Left lung (tissue), 10 donors: ENCODE data around the gene SRPK2. TPM values are rescaled to one million over a fixed set of nuclear protein-coding genes. Genes with fewer than 3 reads are reported as not detected.

Experiments
- ATAC-seq: fragments of 200-7000 bp; cut with Tn5 transposase; one replicate; pipeline ENCODE4 v1.9.1; 2020; ENCODE audit warnings: moderate library complexity
- DNase-seq, 4 donors: peaks; one replicate each; pipeline ENCODE4 v3.0.0-alpha.2; 2013 to 2020
- H3K27ac ChIP-seq, 2 donors: fragments of 200-600 bp; sonication (generic) in 1 of 2; one replicate each; pipeline versions ENCODE4 v1.5.0 to v1.8.0; 2020 to 2021
- H3K27me3 ChIP-seq, 2 donors: fragments of 200-600 bp; sonication (generic) in 1 of 2; one replicate each; pipeline versions ENCODE4 v1.5.0 to v1.8.0; 2020 to 2021
- H3K36me3 ChIP-seq, 2 donors: fragments of 200-600 bp; sonication (generic) in 1 of 2; one replicate each; pipeline versions ENCODE4 v1.5.0 to v1.8.0; 2020 to 2021
- H3K4me1 ChIP-seq, 2 donors: fragments of 200-600 bp; one replicate each; pipeline ENCODE4 v1.8.0; 2021
- H3K4me3 ChIP-seq, 2 donors: fragments of 200-600 bp; sonication (generic) in 1 of 2; one replicate each; pipeline versions ENCODE4 v1.5.0 to v1.8.0; 2020 to 2021; ENCODE audit warnings: mild to moderate bottlenecking in 1 of 2
- H3K9me3 ChIP-seq, 2 donors: fragments of 200-600 bp; sonication (generic) in 1 of 2; one replicate each; pipeline versions ENCODE4 v1.5.0 to v1.8.0; 2020 to 2021
- CTCF ChIP-seq, 2 donors: fragments of 200-600 bp; sonication (generic) in 1 of 2; IDR thresholded peaks; one replicate each; pipeline versions ENCODE4 v1.5.0 to v1.8.0; 2021; ENCODE audit warnings: antibody characterized with exemption in 2 of 2
- intact Hi-C, 2 donors: fragments of 100-400 bp; cut with DNase I; formaldehyde crosslinking; loops; one replicate each; pipeline versions ENCODE4 v1.11.2 to v1.14.2; 2022
- polyA plus RNA-seq, 6 donors: library from polyadenylated mRNA; unstranded; fragments of 120-200 nt; gene quantifications; one replicate each; pipeline ENCODE4 v1.2.1, GENCODE V29; 2013; ENCODE audit not compliant: insufficient read length in 6 of 6
- total RNA-seq, 2 donors: library from RNA; stranded (reverse); fragmentation: NEBNext Ultra II Directional; extraction: Animal tissue kit (Norgen Biotek cat#: 25700); gene quantifications; one replicate each; pipeline ENCODE4 v1.2.1, GENCODE V29; 2021
- donor health status: DM: no; HTN: yes; CAD: no.
- donor health status: DM: no; HTN: no; CAD: no.

SRPK2 gene
- total and polyA plus RNA-seq, 8 donors, result 42.9 to 63.4 (median 52.1) TPM

- H3K4me3 ChIP-seq, result no peak overlapping the region
- intact Hi-C loops, result no loop called here
- DNase-seq (no peak), ATAC-seq (no peak)
- no peak overlapping the region for H3K27ac ChIP-seq
- H3K36me3 ChIP-seq, result peaks cover 7 to 96% of the 10 kb centered on the region in 2 donors
- no peaks in the 10 kb centered on the region for H3K9me3 ChIP-seq
- no peaks in the 10 kb centered on the region for H3K4me1 ChIP-seq
- TF ChIP-seq CTCF (IDR thresholded peaks at IDR 0.05), result no peak
- H3K27me3 ChIP-seq, result no peaks in the 10 kb centered on the region
Observed at GRCh38 chr7:105073143-105073542, 315.6 kb downstream of the SRPK2 start.

GRCh38 chr7:105068886-105069285 is 319.8 kb downstream of the SRPK2 start:
- no peak overlapping the region for H3K27ac ChIP-seq
- no peaks in the 10 kb centered on the region for H3K27me3 ChIP-seq
- no peak for DNase-seq
- H3K4me1 ChIP-seq, result peaks cover 0 to 4% of the 10 kb centered on the region in 2 donors
- TF ChIP-seq CTCF (IDR thresholded peaks at IDR 0.05), result no peak
- intact Hi-C loops, result no loop called here
- no peaks in the 10 kb centered on the region for H3K9me3 ChIP-seq
- no peak overlapping the region for H3K4me3 ChIP-seq
- H3K36me3 ChIP-seq, result peaks cover 0 to 94% of the 10 kb centered on the region in 2 donors
- ATAC-seq, result no peak

DNA sequence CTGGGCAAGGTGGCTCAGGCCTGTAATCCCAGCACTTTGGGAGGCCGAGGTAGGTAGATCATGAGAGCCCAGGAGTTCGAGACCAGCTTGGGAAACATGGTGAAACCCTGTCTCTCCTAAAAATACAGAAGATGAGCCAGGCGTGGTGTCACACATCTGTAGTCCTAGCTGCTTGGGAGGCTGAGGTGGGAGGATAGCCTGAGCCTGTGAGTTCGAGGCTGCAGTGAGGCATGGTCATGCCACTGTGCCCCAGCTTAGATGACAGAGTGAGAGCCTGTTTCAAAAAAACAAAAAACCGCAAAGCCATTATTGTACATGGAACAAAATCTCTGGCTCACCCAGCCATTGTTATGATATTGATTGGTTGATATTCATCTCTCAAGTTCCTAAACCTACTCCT is 321.0 kb downstream of the SRPK2 start:
- no peaks in the 10 kb centered on the region for H3K27me3 ChIP-seq
- no peak overlapping the region for H3K27ac ChIP-seq
- H3K36me3 ChIP-seq, result peaks cover 0 to 93% of the 10 kb centered on the region in 2 donors
- no peak for ATAC-seq
- peaks cover 0 to 8% of the 10 kb centered on the region in 2 donors for H3K4me1 ChIP-seq
- no peak overlapping the region for H3K4me3 ChIP-seq
- DNase-seq, result no peak
- intact Hi-C loops, result no loop called here
- no peaks in the 10 kb centered on the region for H3K9me3 ChIP-seq
- TF ChIP-seq CTCF (IDR thresholded peaks at IDR 0.05), result no peak

Other genes starting within 250 kb of the SRPK2 start
- gene PUS7, start 133.3 kb upstream of the SRPK2 start, total RNA-seq, result 10 to 100 TPM; 10.3 to 16.6 TPM
- 10 to 100 TPM; 27.6 to 34.1 (median 29.5) TPM for gene PUS7, start 133.3 kb upstream of the SRPK2 start, polyA plus RNA-seq
- 10 to 100 TPM; 15.0 to 15.9 TPM for gene RINT1, start 143.3 kb upstream of the SRPK2 start, total RNA-seq
- 10 to 100 TPM; 28.3 to 36.2 (median 33.8) TPM for gene RINT1, start 143.3 kb upstream of the SRPK2 start, polyA plus RNA-seq
- 1 to 10 TPM; 2.4 to 5.0 TPM for gene EFCAB10, start 192.6 kb upstream of the SRPK2 start, total RNA-seq
- gene EFCAB10, start 192.6 kb upstream of the SRPK2 start, polyA plus RNA-seq, result 1 to 10 TPM; 2.3 to 8.4 (median 6.0) TPM